Mesothelial cell of epicardium (in vitro differentiated cells): Measurements from ENCODE around the gene DMRTA2. TPM values are rescaled to one million over a fixed set of nuclear protein-coding genes. Genes with fewer than 3 reads are reported as not detected.

Source experiments
- DNase-seq, 2 experiments: peaks; one replicate each; pipeline ENCODE4 v3.0.0; 2021; ENCODE audit warnings: low spot score in 2 of 2; ENCODE audit not compliant: unreplicated experiment in 2 of 2
- H3K27ac Mint-ChIP-seq: 2 replicates; pipeline ENCODE4 v1.8.0; 2021; ENCODE audit warnings: mixed read lengths
- H3K27me3 Mint-ChIP-seq: 2 replicates; pipeline ENCODE4 v1.8.0; 2021; ENCODE audit warnings: low read depth, mixed read lengths
- H3K36me3 Mint-ChIP-seq: 2 replicates; pipeline ENCODE4 v1.8.0; 2021; ENCODE audit warnings: mixed read lengths
- H3K4me1 Mint-ChIP-seq: 2 replicates; pipeline ENCODE4 v1.8.0; 2021; ENCODE audit warnings: mixed read lengths
- H3K4me3 Mint-ChIP-seq: 2 replicates; pipeline ENCODE4 v1.8.0; 2021; ENCODE audit warnings: mild to moderate bottlenecking, moderate library complexity, mixed read lengths
- H3K9me3 Mint-ChIP-seq: 2 replicates; pipeline ENCODE4 v1.8.0; 2021; ENCODE audit warnings: mixed read lengths
- total RNA-seq: library from RNA; stranded (reverse); gene quantifications from 3 replicates; pipeline ENCODE4 v1.2.1, GENCODE V29; 2021
- TF ChIP-seq, protein P1 (sequence below): fragments of 200-600 bp; sonication (generic); IDR thresholded peaks from one replicate; pipeline ENCODE4 v1.5.0; 2021; ENCODE audit warnings: antibody characterized with exemption; ENCODE audit not compliant: unreplicated experiment

Gene DMRTA2
- total RNA-seq, result 0.07 TPM in 1 of 3 replicates, not detected in the others

- Mint-ChIP-seq H3K27ac (peak within 1 kb of the TSS; percentile 67), H3K27me3 (peaks cover 94% of the 10 kb centered on the region), H3K36me3 (no peaks in the 10 kb centered on the region), H3K9me3 (no peaks in the 10 kb centered on the region), H3K4me1 (peaks cover 35% of the 10 kb centered on the region), H3K4me3 (peak within 1 kb of the TSS; percentile 48)
- TF ChIP-seq, protein P1, sequence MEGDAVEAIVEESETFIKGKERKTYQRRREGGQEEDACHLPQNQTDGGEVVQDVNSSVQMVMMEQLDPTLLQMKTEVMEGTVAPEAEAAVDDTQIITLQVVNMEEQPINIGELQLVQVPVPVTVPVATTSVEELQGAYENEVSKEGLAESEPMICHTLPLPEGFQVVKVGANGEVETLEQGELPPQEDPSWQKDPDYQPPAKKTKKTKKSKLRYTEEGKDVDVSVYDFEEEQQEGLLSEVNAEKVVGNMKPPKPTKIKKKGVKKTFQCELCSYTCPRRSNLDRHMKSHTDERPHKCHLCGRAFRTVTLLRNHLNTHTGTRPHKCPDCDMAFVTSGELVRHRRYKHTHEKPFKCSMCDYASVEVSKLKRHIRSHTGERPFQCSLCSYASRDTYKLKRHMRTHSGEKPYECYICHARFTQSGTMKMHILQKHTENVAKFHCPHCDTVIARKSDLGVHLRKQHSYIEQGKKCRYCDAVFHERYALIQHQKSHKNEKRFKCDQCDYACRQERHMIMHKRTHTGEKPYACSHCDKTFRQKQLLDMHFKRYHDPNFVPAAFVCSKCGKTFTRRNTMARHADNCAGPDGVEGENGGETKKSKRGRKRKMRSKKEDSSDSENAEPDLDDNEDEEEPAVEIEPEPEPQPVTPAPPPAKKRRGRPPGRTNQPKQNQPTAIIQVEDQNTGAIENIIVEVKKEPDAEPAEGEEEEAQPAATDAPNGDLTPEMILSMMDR, result no peak
- DNase-seq, result peak in 1 of 2 experiments; percentile 41
These were observed at the start of gene DMRTA2 for GRCh38 chr1:50422946-50423669. Gene DMRTA2, minus strand, starts transcription at chr1:50423443. Its CDS starts 1,907 bp downstream, at chr1:50421536.

DNA sequence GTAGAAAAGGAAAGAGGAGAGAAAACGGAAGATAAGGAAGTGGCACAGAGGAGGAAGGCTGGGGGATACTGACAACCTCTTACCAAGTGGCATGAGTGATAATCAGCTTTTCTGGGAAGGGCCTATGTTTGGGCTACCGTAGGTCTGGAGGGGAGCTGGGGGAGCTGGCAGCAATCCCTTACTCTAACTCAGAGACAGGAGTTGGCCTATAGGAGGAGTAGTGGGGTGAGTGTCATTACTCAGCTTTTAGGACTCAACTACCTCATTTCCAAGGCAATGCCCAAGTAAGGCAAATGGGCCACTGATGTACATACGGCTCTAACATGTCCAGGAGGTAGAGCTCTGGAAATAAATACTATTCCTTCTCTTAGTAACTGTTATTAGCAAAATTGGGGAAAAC lies 48.7 kb upstream of the DMRTA2 start:
- Mint-ChIP-seq H3K27ac (no peak overlapping the region), H3K36me3 (no peaks in the 10 kb centered on the region), H3K4me1 (no peaks in the 10 kb centered on the region), H3K9me3 (no peaks in the 10 kb centered on the region), H3K4me3 (no peak overlapping the region), H3K27me3 (no peaks in the 10 kb centered on the region)
- TF ChIP-seq, protein P1, result no peak
- DNase-seq, result no peak

DNA sequence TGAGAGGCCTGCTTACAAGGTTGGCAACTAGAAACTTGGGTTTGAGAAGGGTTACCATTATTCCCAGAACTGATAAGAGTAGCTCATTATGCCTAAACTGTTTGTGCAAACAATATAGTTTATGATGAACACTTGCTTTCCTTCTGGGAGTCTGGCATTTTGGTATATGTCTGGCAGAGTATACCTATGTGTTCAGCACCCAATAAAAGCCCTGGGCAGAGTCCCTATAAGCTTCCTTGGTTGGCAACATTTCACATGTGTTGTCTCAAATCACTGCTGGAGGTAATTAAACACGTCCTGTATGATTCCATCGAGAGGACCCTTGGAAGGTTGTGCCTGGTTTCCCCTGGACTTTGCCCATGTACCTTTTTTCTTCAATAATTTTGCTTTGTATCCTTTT lies 39.7 kb upstream of the DMRTA2 start:
- no peak overlapping the region for H3K27ac Mint-ChIP-seq
- peaks cover 5% of the 10 kb centered on the region for H3K36me3 Mint-ChIP-seq
- TF ChIP-seq, protein P1, result no peak
- no peaks in the 10 kb centered on the region for H3K27me3 Mint-ChIP-seq
- H3K4me3 Mint-ChIP-seq, result no peak overlapping the region
- H3K4me1 Mint-ChIP-seq, result no peaks in the 10 kb centered on the region
- no peak for DNase-seq
- no peaks in the 10 kb centered on the region for H3K9me3 Mint-ChIP-seq

DNA sequence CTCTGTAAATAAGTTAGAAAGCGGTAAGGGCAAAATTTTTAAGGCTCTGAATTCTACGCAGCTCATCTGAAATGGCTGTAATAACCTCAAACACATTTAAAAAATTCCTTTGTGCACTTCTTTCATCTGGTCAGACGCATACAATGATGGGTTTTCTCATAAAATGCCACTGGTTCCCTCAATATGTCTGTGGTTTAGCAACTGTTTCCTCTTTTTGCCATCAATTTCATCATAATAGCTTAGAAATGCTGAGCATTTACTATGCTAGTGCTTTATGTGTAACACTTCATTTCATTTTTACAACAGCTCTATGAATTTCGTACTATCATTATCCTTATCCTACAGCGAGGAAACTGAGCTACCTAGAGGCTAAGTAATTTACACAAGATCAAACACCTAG lies 35.3 kb upstream of the DMRTA2 start:
- no peak overlapping the region for H3K4me3 Mint-ChIP-seq
- DNase-seq, result no peak
- TF ChIP-seq, protein P1, result no peak

DNA sequence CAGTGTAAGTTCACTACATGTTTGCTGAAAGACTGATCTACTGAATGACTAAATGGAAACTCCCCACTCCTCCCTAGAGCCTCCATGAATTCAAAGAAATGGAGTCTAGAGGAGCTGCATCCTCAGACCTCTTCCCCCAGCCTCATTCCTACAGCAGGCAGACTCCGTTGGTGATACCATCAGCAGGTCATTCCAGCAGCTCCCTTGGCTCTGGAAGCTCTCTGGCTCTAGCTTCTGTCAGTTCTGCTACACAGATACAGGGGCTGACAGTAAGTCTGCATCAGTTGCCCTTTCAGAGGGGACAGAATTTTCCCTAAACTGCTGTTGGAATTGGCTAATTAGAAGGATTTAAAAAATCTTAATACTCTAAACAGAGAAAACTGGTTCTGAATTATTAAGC lies 31.7 kb upstream of the DMRTA2 start:
- TF ChIP-seq, protein P1, result no peak
- H3K27me3 Mint-ChIP-seq, result no peaks in the 10 kb centered on the region
- no peaks in the 10 kb centered on the region for H3K9me3 Mint-ChIP-seq
- H3K4me3 Mint-ChIP-seq, result no peak overlapping the region
- no peaks in the 10 kb centered on the region for H3K4me1 Mint-ChIP-seq
- H3K27ac Mint-ChIP-seq, result no peak overlapping the region
- H3K36me3 Mint-ChIP-seq, result no peaks in the 10 kb centered on the region
- no peak for DNase-seq

More for the DNA sequence above, 35.3 kb upstream of the DMRTA2 start:
- no peak overlapping the region for H3K27ac Mint-ChIP-seq
- H3K9me3 Mint-ChIP-seq, result no peaks in the 10 kb centered on the region
- H3K36me3 Mint-ChIP-seq, result peaks cover 4% of the 10 kb centered on the region
- no peaks in the 10 kb centered on the region for H3K4me1 Mint-ChIP-seq
- no peaks in the 10 kb centered on the region for H3K27me3 Mint-ChIP-seq

GRCh38 chr1:50453266-50453665 lies 30.0 kb upstream of the DMRTA2 start:
- no peaks in the 10 kb centered on the region for H3K4me1 Mint-ChIP-seq
- H3K4me3 Mint-ChIP-seq, result no peak overlapping the region
- TF ChIP-seq, protein P1, result no peak
- DNase-seq, result no peak
- no peaks in the 10 kb centered on the region for H3K36me3 Mint-ChIP-seq
- H3K9me3 Mint-ChIP-seq, result no peaks in the 10 kb centered on the region
- no peak overlapping the region for H3K27ac Mint-ChIP-seq
- H3K27me3 Mint-ChIP-seq, result no peaks in the 10 kb centered on the region
